OCI-LY1 (cell line): ENCODE data around the gene MAP7.

ENCODE experiments used
- EZH2 ChIP-seq: fragments of 200-600 bp; sonication (generic), shearing (Covaris generic); IDR thresholded peaks from 2 replicates; pipeline ENCODE4 v1.8.0; 2017; ENCODE audit warnings: borderline replicate concordance, mixed run types, mild to moderate bottlenecking, antibody characterized with exemption, low read length, moderate library complexity, mixed read lengths
- TF ChIP-seq, protein P1 (sequence below): fragments of 200-600 bp; sonication (generic), shearing (Covaris generic); IDR thresholded peaks from 2 replicates; pipeline ENCODE4 v1.5.1; 2017; ENCODE audit warnings: mild to moderate bottlenecking, antibody characterized with exemption, low read length, moderate library complexity, mixed read lengths

DNA sequence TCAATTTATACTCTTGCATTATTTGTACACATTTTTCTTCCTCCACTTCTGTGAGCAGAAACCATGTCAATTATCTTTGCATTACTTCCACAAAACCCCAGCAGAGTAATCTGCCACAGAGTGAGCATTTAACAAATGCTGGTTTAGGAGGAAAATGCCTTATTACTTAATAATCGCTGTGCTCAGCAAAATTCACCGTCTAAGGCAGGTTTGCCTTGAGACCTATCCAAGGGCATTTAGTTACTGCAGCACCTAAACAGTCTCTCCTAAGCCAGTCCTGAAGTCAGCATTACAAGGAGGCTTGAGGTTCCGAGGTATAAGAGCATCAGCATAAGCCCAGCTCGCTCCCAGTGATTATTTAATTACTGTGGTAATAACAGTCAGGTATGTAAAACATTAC, 28.3 kb downstream of the MAP7 start:
- TF ChIP-seq EZH2, result no peak
- TF ChIP-seq, protein P1, sequence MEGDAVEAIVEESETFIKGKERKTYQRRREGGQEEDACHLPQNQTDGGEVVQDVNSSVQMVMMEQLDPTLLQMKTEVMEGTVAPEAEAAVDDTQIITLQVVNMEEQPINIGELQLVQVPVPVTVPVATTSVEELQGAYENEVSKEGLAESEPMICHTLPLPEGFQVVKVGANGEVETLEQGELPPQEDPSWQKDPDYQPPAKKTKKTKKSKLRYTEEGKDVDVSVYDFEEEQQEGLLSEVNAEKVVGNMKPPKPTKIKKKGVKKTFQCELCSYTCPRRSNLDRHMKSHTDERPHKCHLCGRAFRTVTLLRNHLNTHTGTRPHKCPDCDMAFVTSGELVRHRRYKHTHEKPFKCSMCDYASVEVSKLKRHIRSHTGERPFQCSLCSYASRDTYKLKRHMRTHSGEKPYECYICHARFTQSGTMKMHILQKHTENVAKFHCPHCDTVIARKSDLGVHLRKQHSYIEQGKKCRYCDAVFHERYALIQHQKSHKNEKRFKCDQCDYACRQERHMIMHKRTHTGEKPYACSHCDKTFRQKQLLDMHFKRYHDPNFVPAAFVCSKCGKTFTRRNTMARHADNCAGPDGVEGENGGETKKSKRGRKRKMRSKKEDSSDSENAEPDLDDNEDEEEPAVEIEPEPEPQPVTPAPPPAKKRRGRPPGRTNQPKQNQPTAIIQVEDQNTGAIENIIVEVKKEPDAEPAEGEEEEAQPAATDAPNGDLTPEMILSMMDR, result no peak
